ENCODE measurements around the gene SHC1. TPM values are rescaled to one million over a fixed set of nuclear protein-coding genes. Genes with fewer than 3 reads are reported as not detected.

SHC1 gene
- polyA plus RNA-seq, 1 experiment, result 653 TPM

- H3K27me3 ChIP-seq (ENCODE audit: control insufficient read depth, insufficient read depth, low read length), result no peaks in the 10 kb centered on the region
- no peak for DNase-seq (ENCODE audit: low read depth)
- no peak for TF ChIP-seq CTCF (IDR thresholded peaks at IDR 0.05; ENCODE audit: insufficient read depth, low read depth, low read length)
- H3K36me3 ChIP-seq (ENCODE audit: control insufficient read depth, insufficient read depth, low read length), result peaks cover 38% of the 10 kb centered on the region
- POLR2A ChIA-PET, result no interaction called here
- no peak overlapping the region for H3K4me3 ChIP-seq (ENCODE audit: low read depth, low read length)
- CTCF ChIA-PET, result interaction anchor here (1.1 to 6.1 kb wide), 6 partner anchors 7 to 87 kb away, joined by 3 to 29 read pairs (median 4); partner anchors contain the start of genes ADAM15 and PBXIP1
Observed at GRCh38 chr1:154964359-154964758, 6.2 kb downstream of the SHC1 start.

DNA sequence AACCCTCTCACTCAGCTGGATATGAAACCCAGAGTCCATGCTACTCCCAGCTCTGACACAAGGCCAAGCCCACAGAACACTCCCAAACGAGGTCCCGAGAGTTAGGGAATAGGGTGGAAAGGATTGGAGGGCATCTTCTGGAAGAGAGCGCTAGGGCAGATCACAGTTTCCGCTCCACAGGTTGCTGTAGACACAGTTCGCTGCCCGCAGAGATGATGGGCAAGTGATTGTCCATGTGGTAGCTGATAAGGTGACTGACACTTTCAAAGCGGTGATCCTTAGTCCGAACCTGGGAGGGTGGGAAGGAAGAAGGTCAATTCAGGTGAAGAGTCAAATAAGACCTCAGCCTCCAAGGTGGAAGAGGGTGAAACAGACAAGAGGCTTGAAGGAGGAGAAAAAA is 6.9 kb downstream of the SHC1 start:
- no peak for DNase-seq (ENCODE audit: low read depth)
- peaks cover 41% of the 10 kb centered on the region for H3K36me3 ChIP-seq (ENCODE audit: control insufficient read depth, insufficient read depth, low read length)
- no peaks in the 10 kb centered on the region for H3K27me3 ChIP-seq (ENCODE audit: control insufficient read depth, insufficient read depth, low read length)
- ChIA-PET CTCF (interaction anchor here (0.8 to 6.1 kb wide), 8 partner anchors 7 to 98 kb away, joined by 3 to 29 read pairs (median 4); partner anchors contain the start of genes ADAM15 and PBXIP1), POLR2A (interaction anchor here (0.6 kb wide), 1 partner anchor 401 kb away, joined by 3 read pairs; no protein-coding TSS in a partner anchor)
- no peak overlapping the region for H3K4me3 ChIP-seq (ENCODE audit: low read depth, low read length)
- no peak for TF ChIP-seq CTCF (IDR thresholded peaks at IDR 0.05; ENCODE audit: insufficient read depth, low read depth, low read length)

- ChIA-PET POLR2A (interaction anchor here (0.6 kb wide), 1 partner anchor 401 kb away, joined by 3 read pairs; no protein-coding TSS in a partner anchor), CTCF (interaction anchor here (0.7 to 6.1 kb wide), 9 partner anchors 8 to 99 kb away, joined by 3 to 54 read pairs (median 3); partner anchors contain the start of genes ADAM15 and SHC1)
- H3K36me3 ChIP-seq (ENCODE audit: control insufficient read depth, insufficient read depth, low read length), result peaks cover 35% of the 10 kb centered on the region
Observed at GRCh38 chr1:154962795-154963330, 7.7 kb downstream of the SHC1 start.

GRCh38 chr1:154962156-154962749 is 8.3 kb downstream of the SHC1 start:
- POLR2A ChIA-PET, result no interaction called here
- TF ChIP-seq CTCF (IDR thresholded peaks at IDR 0.05; ENCODE audit: insufficient read depth, low read depth, low read length), result no peak
- H3K36me3 ChIP-seq (ENCODE audit: control insufficient read depth, insufficient read depth, low read length), result peaks cover 29% of the 10 kb centered on the region
- CTCF ChIA-PET, result interaction anchor here (0.7 to 6.1 kb wide), 13 partner anchors 9 to 402 kb away, joined by 3 to 54 read pairs (median 4); partner anchors contain the start of genes ADAM15 and SHC1
- H3K27me3 ChIP-seq (ENCODE audit: control insufficient read depth, insufficient read depth, low read length), result no peaks in the 10 kb centered on the region
- DNase-seq (ENCODE audit: low read depth), result no peak
- peak overlapping the region; percentile 63 for H3K4me3 ChIP-seq (ENCODE audit: low read depth, low read length)

More at GRCh38 chr1:154962795-154963330, 7.7 kb downstream of the SHC1 start:
- Histone ChIP-seq H3K27me3 (ENCODE audit: control insufficient read depth, insufficient read depth, low read length) (no peaks in the 10 kb centered on the region), H3K4me3 (ENCODE audit: low read depth, low read length) (no peak overlapping the region)
- no peak for TF ChIP-seq CTCF (IDR thresholded peaks at IDR 0.05; ENCODE audit: insufficient read depth, low read depth, low read length)
- no peak for DNase-seq (ENCODE audit: low read depth)

Measured in BJ (cell line).